Ishikawa (cell line): ENCODE measurements around the gene ATXN1.

Source experiments
- CEBPB ChIP-seq: IDR thresholded peaks from 2 replicates; pipeline ENCODE4 v1.6.1; 2012
- CREB1 ChIP-seq: IDR thresholded peaks from 2 replicates; pipeline ENCODE4 v1.6.1; 2012; ENCODE audit warnings: low read depth
- EGR1 ChIP-seq: IDR thresholded peaks from 2 replicates; pipeline ENCODE4 v1.6.1; 2012
- EP300 ChIP-seq: IDR thresholded peaks from 2 replicates; pipeline ENCODE4 v1.6.1; 2012; ENCODE audit warnings: borderline replicate concordance
- FOXM1 ChIP-seq: IDR thresholded peaks from 2 replicates; pipeline ENCODE4 v1.6.1; 2012; ENCODE audit warnings: low read depth, borderline replicate concordance
- NFIC ChIP-seq: IDR thresholded peaks from 2 replicates; pipeline ENCODE4 v1.6.1; 2012
- RAD21 ChIP-seq: IDR thresholded peaks from 2 replicates; pipeline ENCODE4 v1.6.1; 2012; ENCODE audit warnings: low read depth
- REST ChIP-seq: IDR thresholded peaks from 2 replicates; pipeline ENCODE4 v1.6.1; 2012; ENCODE audit warnings: low read depth, mild to moderate bottlenecking
- TAF1 ChIP-seq: IDR thresholded peaks from 2 replicates; pipeline ENCODE4 v1.6.1; 2012; ENCODE audit warnings: low read depth, mild to moderate bottlenecking
- TCF12 ChIP-seq: IDR thresholded peaks from 2 replicates; pipeline ENCODE4 v1.6.1; 2012; ENCODE audit warnings: low read depth
- TEAD4 ChIP-seq: IDR thresholded peaks from 2 replicates; pipeline ENCODE4 v1.6.1; 2012
- USF1 ChIP-seq: IDR thresholded peaks from 2 replicates; pipeline ENCODE4 v1.6.1; 2012
- YY1 ChIP-seq: IDR thresholded peaks from 2 replicates; pipeline ENCODE4 v1.6.1; 2012; ENCODE audit warnings: low read depth
- ZBTB7A ChIP-seq: IDR thresholded peaks from 2 replicates; pipeline ENCODE4 v1.6.1; 2012; ENCODE audit warnings: low read depth
- TF ChIP-seq, protein P1 (sequence below): IDR thresholded peaks from 2 replicates; pipeline ENCODE4 v1.6.1; 2012

ATXN1 gene

GRCh38 chr6:16402581-16402900, 358.7 kb downstream of the ATXN1 start:
- TF ChIP-seq YY1 (no peak), TCF12 (no peak), REST (no peak), EP300 (no peak)
- TF ChIP-seq, protein P1, sequence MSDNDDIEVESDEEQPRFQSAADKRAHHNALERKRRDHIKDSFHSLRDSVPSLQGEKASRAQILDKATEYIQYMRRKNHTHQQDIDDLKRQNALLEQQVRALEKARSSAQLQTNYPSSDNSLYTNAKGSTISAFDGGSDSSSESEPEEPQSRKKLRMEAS, result no peak

- TF ChIP-seq TAF1 (no peak), CREB1 (no peak), RAD21 (no peak), YY1 (no peak), REST (no peak), TCF12 (no peak), USF1 (no peak; the same call in 1 of the 2 replicates), FOXM1 (no peak), CEBPB (no peak), TEAD4 (no peak), EP300 (no peak), ZBTB7A (no peak), NFIC (no peak)
Observed at GRCh38 chr6:16400248-16400760, 361.0 kb downstream of the ATXN1 start.

DNA sequence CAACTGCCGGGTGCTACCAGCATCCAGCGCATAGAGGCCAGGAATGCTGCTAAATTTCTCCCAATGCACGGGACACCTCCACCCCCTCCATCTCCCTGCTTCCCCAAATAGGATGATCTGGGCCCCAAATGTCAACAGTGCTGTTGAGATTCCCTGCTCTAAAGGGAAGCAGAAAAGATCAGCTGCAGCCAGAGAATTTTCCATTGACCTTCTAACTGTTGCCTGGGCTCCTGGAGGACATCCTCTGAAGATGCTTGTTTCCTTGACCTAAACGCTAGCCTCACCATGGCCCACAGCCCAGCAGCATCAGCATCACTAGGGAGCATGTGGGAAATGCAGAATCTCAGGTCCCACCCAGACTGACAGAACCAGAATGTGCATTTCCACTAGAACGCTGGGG, 361.6 kb downstream of the ATXN1 start:
- TF ChIP-seq RAD21 (no peak), ZBTB7A (no peak)

DNA sequence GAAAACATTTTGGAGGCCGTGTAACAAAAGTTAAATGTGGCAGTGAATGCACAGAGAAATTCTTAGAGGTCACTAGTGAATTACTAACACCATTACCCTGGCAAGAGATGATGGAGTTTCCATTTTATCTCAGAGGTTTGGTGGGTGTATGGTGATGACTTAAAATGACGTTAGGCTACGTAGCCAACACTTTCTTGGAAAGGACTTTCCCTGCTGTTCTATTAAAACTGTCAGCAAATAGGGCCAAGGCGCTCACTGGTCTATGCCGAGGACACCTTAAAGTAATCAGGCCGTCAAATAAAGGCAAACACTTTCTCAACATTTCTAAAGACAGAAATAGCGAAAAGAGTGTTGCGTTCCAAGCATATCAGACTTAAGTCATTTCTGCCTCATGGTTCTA, 362.1 kb downstream of the ATXN1 start:
- TF ChIP-seq ZBTB7A (no peak), TEAD4 (no peak), USF1 (no peak), RAD21 (no peak), REST (no peak), TCF12 (no peak), NFIC (no peak), FOXM1 (no peak), CEBPB (no peak), EP300 (no peak), EGR1 (no peak), YY1 (no peak), TAF1 (no peak), CREB1 (no peak)
- TF ChIP-seq, protein P1, result no peak

- no peak for TF ChIP-seq REST
- no peak for TF ChIP-seq CEBPB
- no peak for TF ChIP-seq EGR1
- no peak for TF ChIP-seq CREB1
- TF ChIP-seq EP300, result no peak
- TF ChIP-seq USF1, result no peak
Observed at GRCh38 chr6:16398587-16398986, 362.7 kb downstream of the ATXN1 start.
